Kidney epithelial cell (primary cell): ENCODE data around the gene CACNA2D1. TPM values are rescaled to one million over a fixed set of nuclear protein-coding genes. Genes with fewer than 3 reads are reported as not detected.

Experiments used
- DNase-seq: peaks from one replicate; pipeline ENCODE4 v3.0.0-alpha.2; 2010; ENCODE audit warnings: low read depth
- H3K27me3 ChIP-seq: 2 replicates; pipeline ENCODE4 v1.6.0; 2011; ENCODE audit warnings: low read length; ENCODE audit not compliant: control insufficient read depth, insufficient read depth
- H3K36me3 ChIP-seq: 2 replicates; pipeline ENCODE4 v1.5.1; 2011; ENCODE audit warnings: low read length; ENCODE audit not compliant: control insufficient read depth, insufficient read depth
- H3K4me3 ChIP-seq: 2 replicates; pipeline ENCODE4 v1.5.1; 2011; ENCODE audit warnings: low read depth, mild to moderate bottlenecking, control low read depth, low read length
- total RNA-seq: library from RNA; depleted of rRNA; stranded (reverse); fragments of >200 nt; gene quantifications from 2 replicates; pipeline ENCODE4 v1.2.3, GENCODE V29; 2015
- TF ChIP-seq, protein P1 (sequence below): IDR thresholded peaks from 2 replicates; pipeline ENCODE4 v1.5.1; 2011; ENCODE audit warnings: mild to moderate bottlenecking, moderate library complexity, low read length, control low read depth, inconsistent platforms; ENCODE audit not compliant: insufficient read depth, poor library complexity, severe bottlenecking

CACNA2D1 gene
- total RNA-seq, 1 donor from 2014 or later, result 5.9 TPM

DNA sequence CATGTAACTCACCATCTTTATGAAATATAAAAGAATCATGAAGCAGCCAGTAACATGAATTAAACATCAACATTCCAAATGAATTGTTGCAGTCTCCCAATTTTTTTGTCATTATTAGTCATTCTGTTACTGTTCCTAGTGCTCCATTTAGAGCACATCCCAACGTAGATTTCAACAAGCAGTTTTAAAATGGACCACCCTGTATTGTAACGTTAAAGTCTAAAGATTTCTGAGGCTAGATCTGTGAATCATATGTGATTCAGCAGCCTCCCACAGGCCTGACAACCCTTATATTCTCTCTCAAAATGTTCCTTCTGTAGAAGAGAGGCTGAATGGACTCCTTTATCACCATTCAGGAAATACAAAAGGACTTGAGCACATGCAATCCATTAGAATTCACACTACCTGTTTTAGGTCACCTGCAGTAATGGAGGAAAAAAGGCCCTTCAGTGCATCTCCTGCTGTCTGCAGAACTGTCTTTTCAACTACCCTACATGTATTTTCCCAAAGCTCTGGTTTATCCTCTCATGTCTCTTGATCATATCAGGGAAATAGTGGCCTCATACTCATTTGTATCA lies 81.4 kb downstream of the CACNA2D1 start:
- Histone ChIP-seq H3K36me3 (no peaks in the 10 kb centered on the region), H3K4me3 (no peak overlapping the region), H3K27me3 (no peaks in the 10 kb centered on the region)
- TF ChIP-seq, protein P1, sequence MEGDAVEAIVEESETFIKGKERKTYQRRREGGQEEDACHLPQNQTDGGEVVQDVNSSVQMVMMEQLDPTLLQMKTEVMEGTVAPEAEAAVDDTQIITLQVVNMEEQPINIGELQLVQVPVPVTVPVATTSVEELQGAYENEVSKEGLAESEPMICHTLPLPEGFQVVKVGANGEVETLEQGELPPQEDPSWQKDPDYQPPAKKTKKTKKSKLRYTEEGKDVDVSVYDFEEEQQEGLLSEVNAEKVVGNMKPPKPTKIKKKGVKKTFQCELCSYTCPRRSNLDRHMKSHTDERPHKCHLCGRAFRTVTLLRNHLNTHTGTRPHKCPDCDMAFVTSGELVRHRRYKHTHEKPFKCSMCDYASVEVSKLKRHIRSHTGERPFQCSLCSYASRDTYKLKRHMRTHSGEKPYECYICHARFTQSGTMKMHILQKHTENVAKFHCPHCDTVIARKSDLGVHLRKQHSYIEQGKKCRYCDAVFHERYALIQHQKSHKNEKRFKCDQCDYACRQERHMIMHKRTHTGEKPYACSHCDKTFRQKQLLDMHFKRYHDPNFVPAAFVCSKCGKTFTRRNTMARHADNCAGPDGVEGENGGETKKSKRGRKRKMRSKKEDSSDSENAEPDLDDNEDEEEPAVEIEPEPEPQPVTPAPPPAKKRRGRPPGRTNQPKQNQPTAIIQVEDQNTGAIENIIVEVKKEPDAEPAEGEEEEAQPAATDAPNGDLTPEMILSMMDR, result no peak
- DNase-seq, result no peak

DNA sequence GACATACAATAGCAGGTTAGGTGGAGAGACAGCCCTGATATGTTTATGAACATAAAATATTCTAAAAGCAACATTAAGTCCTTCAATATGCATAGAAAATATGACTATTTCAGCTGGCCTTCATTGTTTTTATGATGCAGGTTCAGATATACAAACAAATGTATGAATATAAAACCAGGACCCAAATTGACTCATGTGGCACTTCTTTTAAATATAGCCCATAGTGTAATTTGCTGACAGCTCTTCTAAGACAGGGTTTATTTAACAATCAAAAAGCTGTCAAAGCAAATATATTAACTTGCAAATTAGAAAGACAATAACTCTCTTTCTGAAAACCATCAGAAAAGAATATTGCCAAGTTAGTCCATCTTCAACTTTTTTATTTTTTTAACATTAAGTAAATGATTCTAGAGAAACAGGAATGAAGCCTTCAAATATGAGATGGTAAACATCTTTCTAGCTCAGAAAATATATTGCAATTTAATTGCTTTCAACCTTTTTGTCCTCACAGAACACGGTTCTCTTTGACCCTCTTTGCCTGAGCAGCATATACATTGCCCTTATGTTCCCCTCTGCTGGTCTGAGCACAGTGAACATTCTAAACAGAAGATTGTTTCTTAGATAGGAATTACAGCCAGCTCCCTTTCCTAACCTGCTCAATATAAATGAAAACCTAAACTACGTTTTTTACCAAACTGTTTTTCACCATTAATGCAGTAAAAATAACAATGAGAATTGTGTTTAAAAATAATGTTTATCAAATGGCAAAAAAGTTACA lies 82.8 kb downstream of the CACNA2D1 start:
- Histone ChIP-seq H3K27me3 (no peaks in the 10 kb centered on the region), H3K36me3 (no peaks in the 10 kb centered on the region), H3K4me3 (no peak overlapping the region)
- DNase-seq, result no peak
- TF ChIP-seq, protein P1, result no peak

DNA sequence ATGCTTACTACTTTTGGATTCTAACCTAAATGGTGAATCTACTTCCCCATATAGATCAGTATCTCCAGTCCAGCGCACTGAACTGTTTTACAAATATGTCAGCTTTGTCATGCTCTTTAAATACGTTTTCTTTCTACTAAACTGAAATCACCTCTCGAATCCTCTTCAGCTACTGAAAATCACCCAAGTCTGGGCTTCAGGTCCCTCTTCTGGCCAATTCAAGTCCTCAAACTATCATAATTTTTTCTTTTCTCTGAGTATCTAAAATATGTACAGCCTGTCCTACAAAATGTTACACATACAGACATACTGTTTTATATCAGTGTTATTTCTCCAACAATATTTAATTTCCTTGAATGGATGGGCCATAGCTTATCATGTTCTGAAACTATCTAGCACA lies 84.2 kb downstream of the CACNA2D1 start:
- H3K4me3 ChIP-seq, result no peak overlapping the region
- no peak for DNase-seq
- no peaks in the 10 kb centered on the region for H3K36me3 ChIP-seq
- TF ChIP-seq, protein P1, result no peak
- no peaks in the 10 kb centered on the region for H3K27me3 ChIP-seq

- H3K36me3 ChIP-seq, result no peaks in the 10 kb centered on the region
- no peaks in the 10 kb centered on the region for H3K27me3 ChIP-seq
- TF ChIP-seq, protein P1, result no peak
- DNase-seq, result no peak
- H3K4me3 ChIP-seq, result no peak overlapping the region
Observed at GRCh38 chr7:82358923-82359322, 84.7 kb downstream of the CACNA2D1 start.

DNA sequence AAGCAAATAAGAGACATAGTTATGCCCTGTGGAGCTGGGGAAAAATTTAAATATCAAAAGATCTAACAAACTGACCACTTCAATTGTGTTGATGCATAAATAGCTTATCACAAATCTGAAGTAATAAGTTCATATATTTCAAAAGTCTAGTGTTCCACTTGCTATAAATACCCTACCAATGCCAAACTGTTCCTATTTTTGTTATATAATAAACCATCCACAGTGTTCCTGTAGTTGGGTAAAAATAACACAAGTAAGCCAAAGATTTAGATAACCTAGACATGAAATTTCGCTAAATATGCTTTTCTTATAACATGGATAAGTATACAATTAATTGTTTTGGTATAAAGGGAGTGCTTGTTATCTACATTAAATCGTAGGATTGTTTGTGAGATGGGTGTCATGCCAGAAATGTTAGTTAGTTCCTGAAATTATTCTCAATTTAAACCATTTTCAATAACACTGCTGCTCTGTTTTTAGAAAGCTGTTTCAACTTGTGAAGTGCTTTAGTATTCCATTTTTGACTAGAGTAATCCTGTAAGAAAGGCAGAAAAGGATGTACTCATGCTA lies 85.5 kb downstream of the CACNA2D1 start:
- Histone ChIP-seq H3K27me3 (no peaks in the 10 kb centered on the region), H3K4me3 (no peak overlapping the region), H3K36me3 (no peaks in the 10 kb centered on the region)
- TF ChIP-seq, protein P1, result no peak
- no peak for DNase-seq
